Coronary artery (tissue), 2 donors: ENCODE measurements around the gene ASXL2.

Source experiments
- DNase-seq: peaks from one replicate; pipeline ENCODE4 v3.0.0-alpha.2; 2017; ENCODE audit warnings: low spot score
- H3K27ac ChIP-seq, 2 donors: fragments of 200-600 bp; sonication (generic); one replicate each; pipeline ENCODE4 v1.5.1; 2016 to 2019
- H3K4me3 ChIP-seq: fragments of 200-600 bp; sonication (generic); 2 replicates; pipeline ENCODE4 v1.5.1; 2016; ENCODE audit warnings: mild to moderate bottlenecking, moderate library complexity
- TF ChIP-seq, protein P1 (sequence below): fragments of 200-600 bp; sonication (generic); IDR thresholded peaks from one replicate; pipeline ENCODE4 v1.5.1; 2019; ENCODE audit warnings: antibody characterized with exemption

The ASXL2 gene

DNA sequence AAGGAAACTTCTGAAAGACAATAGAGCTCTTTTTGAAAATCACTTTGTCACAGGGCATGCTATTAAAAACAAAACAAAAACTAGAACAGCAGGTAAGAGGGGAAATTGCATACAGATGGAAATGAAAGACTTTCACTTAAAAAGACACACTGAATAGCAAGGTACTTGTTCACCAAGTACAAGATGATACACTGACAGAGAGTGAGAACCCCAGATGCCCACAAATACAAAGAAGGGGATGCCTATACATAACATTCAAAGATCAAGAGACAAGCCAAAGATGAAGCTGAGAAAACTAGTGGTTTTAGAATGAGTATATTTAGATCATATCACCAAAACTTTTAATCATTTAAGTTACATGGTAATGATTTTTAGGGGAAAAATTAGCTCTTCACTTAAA lies 60.7 kb downstream of the ASXL2 start:
- Histone ChIP-seq H3K27ac (no peak overlapping the region), H3K4me3 (no peak overlapping the region)
- no peak for DNase-seq
- TF ChIP-seq, protein P1, sequence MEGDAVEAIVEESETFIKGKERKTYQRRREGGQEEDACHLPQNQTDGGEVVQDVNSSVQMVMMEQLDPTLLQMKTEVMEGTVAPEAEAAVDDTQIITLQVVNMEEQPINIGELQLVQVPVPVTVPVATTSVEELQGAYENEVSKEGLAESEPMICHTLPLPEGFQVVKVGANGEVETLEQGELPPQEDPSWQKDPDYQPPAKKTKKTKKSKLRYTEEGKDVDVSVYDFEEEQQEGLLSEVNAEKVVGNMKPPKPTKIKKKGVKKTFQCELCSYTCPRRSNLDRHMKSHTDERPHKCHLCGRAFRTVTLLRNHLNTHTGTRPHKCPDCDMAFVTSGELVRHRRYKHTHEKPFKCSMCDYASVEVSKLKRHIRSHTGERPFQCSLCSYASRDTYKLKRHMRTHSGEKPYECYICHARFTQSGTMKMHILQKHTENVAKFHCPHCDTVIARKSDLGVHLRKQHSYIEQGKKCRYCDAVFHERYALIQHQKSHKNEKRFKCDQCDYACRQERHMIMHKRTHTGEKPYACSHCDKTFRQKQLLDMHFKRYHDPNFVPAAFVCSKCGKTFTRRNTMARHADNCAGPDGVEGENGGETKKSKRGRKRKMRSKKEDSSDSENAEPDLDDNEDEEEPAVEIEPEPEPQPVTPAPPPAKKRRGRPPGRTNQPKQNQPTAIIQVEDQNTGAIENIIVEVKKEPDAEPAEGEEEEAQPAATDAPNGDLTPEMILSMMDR, result no peak

DNA sequence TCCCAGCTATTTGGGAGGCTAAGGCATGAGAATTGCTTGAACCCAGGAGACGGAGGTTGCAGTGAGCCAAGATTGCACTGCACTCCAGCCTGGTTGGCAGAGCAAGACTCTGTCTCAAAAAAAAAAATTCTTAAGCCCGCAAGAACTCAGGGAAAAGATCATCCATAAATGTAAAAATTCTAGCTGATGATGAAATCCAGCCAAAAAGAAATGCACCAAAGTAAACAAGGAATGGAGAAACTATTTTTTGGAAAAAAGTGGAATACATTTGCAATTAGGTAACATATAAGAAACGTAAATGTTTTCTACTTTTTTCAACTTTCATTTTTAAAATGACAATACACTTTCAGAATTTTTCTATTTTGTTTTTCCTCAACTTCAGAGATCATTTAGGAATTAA lies 61.3 kb downstream of the ASXL2 start:
- TF ChIP-seq, protein P1, result no peak

DNA sequence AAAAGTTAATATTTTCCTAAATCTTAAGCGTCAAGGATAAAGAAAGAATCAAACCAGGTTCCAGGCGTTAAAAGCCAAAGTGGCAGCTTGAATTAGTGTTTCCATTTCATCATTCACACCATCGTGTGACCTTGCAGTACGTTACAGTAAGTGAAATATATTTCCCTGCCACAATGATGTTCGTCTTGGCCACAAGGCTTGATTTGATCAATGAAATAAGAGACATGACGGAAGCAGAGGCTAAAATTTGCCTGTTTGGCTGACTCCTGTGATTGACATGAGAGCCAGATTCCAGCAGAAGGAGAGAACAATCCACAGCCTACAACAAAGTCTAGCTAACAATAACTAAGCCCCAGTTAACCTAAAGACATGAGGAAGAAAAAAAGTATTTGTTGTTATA lies 62.0 kb downstream of the ASXL2 start:
- no peak overlapping the region for H3K27ac ChIP-seq
- no peak for DNase-seq
- TF ChIP-seq, protein P1, result no peak
- no peak overlapping the region for H3K4me3 ChIP-seq

More for the DNA sequence above, 61.3 kb downstream of the ASXL2 start:
- DNase-seq, result no peak
- no peak overlapping the region for H3K4me3 ChIP-seq
- no peak overlapping the region for H3K27ac ChIP-seq

DNA sequence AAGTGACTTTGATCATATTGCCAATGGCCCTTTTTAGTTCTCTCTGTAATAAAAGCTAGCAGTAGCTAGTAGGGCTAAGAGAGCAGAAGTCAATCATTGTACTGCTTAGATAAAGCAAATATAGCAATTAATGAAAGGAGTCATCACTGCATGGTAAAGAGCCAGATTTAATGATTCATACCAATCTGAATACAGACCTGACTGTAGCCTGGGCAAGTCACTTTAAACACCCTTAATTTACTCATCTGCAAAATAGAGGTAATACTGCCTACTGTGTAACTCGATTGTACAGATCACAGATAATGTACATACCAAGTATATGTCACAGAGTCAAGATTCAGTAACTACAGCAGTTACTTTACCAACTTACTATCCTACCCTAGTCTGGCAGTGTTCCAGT lies 63.6 kb downstream of the ASXL2 start:
- Histone ChIP-seq H3K4me3 (no peak overlapping the region), H3K27ac (no peak overlapping the region)
- DNase-seq, result no peak
- TF ChIP-seq, protein P1, result no peak

DNA sequence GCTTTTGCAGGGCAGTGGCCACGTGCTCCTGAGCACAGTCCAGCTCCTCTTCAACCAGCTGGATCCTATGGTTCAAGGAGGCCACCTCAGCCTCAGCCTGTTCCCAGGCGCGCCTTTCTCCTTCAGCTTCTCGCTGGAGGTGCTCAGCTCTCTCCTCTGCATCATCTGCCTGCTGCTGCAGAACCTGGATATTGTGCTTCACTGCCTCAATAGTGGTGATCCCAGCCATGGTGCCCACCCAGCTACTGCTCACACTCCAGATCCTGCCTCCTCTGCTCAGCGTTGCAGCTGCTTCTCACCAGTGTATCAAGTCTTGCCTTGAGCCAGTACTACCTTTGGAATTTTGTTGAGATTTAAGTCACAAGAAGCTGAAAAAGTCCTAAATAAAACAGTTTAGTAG lies 67.9 kb downstream of the ASXL2 start:
- Histone ChIP-seq H3K27ac (no peak overlapping the region), H3K4me3 (no peak overlapping the region)
- TF ChIP-seq, protein P1, result no peak
- no peak for DNase-seq

DNA sequence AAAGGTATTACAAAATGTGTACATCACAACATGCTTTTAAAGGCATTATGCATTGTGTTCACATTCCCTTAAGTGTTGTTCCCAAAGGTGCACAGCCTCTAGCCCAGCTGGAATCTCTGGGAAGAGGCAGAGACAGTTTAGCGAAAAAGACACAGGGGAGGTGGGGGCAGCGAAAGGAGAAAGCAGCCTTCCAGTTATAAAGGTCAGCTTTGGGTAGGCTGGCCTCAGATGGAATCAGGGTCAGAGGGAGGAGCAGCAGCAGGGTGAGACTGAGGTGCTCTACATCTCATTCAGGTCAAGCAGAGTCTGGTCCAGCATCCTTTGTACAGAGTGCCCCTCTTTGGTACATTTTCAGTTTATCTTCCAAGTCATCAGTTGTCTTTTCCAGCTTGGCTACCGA lies 68.6 kb downstream of the ASXL2 start:
- H3K4me3 ChIP-seq, result no peak overlapping the region
- TF ChIP-seq, protein P1, result no peak
- no peak overlapping the region for H3K27ac ChIP-seq
- DNase-seq, result no peak

DNA sequence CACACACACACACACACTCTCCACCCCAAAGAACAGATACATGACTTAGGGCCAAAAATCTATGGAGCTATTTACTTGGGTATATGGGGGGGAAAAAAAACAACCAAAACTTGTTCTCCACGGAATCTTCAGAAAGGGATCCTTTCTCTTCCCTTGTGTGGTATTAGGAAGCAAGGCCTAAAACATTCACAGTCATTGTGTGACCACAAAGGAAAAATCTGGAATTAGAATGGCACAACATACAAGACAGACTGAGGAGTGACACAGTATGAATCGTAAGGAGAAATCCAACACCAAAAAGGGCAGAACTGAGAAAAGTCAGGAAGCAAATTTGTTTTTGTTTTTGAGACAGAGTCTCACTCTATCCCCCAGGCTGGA lies 70.3 kb downstream of the ASXL2 start:
- no peak overlapping the region for H3K4me3 ChIP-seq
- H3K27ac ChIP-seq, result no peak overlapping the region
- TF ChIP-seq, protein P1, result no peak
- no peak for DNase-seq
